Renal cortex interstitium (tissue), 11 donors: ENCODE measurements around the gene ADGRG3. TPM values are rescaled to one million over a fixed set of nuclear protein-coding genes. Genes with fewer than 3 reads are reported as not detected.
"Not testable (repeated sequence)": the region's sequence is repeated elsewhere in the genome, so short reads cannot be mapped to it uniquely, and the experiment has no call there.

Experiments
- DNase-seq, 11 donors: peaks; one replicate each; pipeline ENCODE4 v3.0.0-alpha.2; 2013; ENCODE audit warnings: low read depth in 9 of 11, low spot score in 4 of 11; ENCODE audit errors: extremely low read depth in 1 of 11
- polyA plus RNA-seq, 3 donors: library from polyadenylated mRNA; unstranded; fragments of 120-200 nt; gene quantifications; one replicate each; pipeline ENCODE4 v1.2.1, GENCODE V29; 2013; ENCODE audit not compliant: insufficient read length in 3 of 3

ADGRG3 gene
- polyA plus RNA-seq, 3 donors = 0.21 to 0.48 (median 0.27) TPM

- DNase-seq = not testable (repeated sequence)
These were observed 3.3 kb downstream of the ADGRG3 start for GRCh38 chr16:57671451-57671850.

- no peak for DNase-seq
These were observed 4.3 kb downstream of the ADGRG3 start for GRCh38 chr16:57672416-57672815.

- no peak for DNase-seq
These were observed 4.7 kb downstream of the ADGRG3 start for GRCh38 chr16:57672824-57673223.

- no peak for DNase-seq
These were observed 7.8 kb downstream of the ADGRG3 start for GRCh38 chr16:57675741-57676551.

DNA sequence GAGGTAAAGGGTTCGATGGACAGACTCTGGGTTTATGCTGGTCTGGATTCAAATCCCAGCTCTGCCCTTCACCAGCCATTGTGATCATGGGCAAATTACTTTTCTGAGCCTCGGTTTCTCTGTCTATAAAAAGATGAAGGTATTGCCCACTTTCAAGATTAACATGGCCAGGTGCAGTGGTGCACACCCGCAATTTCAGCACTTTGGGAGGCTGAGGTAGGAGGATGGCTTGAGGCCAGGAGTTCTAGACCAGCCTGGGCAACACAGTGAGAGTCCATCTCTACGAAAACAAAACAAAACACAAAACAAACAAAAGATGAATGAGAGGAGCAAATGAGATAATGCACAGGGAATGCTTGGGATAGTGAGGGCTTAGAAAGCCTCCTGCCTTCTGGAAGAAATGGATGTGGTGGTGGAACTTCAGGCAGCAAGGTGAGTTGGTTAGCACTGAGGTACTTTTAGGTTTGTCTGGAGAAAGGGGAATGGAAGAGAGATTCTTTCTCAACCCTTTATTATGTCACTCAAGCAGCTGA lies 8.5 kb downstream of the ADGRG3 start:
- DNase-seq = no peak

- DNase-seq = no peak
These were observed 9.7 kb downstream of the ADGRG3 start for GRCh38 chr16:57677622-57678369.

DNA sequence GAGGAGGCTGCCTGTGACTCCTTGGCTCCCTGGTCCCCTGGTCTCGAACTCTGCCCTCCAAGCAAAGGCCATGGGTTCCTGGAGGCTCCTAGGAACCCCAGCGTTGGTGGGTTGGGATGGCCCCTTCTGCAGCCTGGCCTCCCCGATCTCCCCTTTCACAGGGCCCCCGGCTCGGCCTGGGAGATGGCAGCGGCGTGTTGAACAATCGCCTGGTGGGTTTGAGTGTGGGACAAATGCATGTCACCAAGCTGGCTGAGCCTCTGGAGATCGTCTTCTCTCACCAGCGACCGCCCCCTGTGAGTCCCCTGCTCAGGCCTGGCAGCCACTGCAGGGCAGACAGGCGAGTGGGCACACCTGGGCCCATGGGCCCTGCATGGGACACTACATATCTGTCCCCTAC lies 10.9 kb downstream of the ADGRG3 start:
- no peak for DNase-seq

- DNase-seq = no peak
These were observed 11.8 kb downstream of the ADGRG3 start for GRCh38 chr16:57679767-57680482.

DNA sequence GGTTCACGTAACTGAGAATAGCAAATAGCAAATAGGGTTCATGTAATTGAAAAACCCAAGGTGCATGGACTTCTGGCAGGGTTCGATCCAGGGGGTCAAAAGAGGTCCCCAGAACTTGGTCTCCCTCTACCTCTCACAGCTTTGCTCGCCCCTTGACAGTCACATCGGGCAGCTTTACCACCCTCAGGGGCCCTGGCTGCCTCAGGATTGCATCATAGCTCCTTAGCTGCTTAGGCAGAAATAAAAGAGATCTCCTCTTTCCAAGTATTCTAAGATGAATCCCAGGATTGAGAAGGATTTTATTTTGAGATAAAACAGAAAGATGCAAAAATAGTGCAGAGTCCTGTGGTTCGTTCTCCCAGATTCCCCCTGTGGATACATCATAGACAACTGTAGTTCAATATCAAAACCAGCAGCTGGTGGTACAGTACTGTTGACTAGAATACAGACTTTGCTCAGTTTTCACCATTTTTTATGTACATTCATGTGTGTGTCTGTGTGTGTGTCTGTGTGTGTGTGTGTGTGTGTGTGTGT lies 12.8 kb downstream of the ADGRG3 start:
- DNase-seq = no peak

DNA sequence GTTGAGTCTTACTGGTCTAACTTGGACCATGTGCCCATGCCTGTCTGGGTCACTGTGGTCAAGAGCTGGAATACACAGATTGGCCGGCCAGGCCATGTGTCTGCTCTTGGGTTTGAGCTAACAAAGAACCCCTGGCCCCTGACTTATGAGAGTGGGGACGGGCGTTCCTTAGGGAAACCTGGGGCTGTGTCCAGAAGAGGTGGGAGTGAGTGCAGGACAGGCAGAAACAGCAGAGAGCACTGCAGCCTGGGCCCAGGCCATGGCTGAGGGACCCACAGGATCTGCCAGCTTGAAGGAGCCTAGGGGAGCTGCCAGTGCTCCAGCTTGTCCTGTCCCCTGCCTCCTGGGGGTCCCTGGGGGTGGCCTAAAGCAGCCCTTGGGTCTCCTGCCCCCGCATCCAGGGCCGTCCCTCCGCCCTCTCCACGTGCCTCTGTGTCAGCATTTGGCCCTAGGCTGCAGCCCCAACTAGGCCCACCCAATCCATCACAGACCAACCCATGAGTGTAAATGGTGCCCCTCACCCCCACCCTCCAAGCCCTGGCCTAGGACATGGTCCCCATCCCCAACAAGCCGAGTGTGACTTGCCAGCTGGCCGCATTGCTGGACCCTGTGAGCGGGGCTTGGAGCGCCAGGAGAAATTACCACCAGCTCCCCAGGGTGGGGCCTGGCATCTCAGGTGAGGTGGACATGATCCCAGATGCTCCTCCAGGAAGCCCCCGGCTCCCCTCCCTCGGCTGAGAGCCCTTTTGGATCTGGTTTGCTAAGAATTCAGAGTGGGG lies 14.0 kb downstream of the ADGRG3 start:
- no peak for DNase-seq

GRCh38 chr16:57682809-57683635 lies 14.9 kb downstream of the ADGRG3 start:
- DNase-seq = no peak

- no peak for DNase-seq
These were observed 15.8 kb downstream of the ADGRG3 start for GRCh38 chr16:57683636-57684545.

DNA sequence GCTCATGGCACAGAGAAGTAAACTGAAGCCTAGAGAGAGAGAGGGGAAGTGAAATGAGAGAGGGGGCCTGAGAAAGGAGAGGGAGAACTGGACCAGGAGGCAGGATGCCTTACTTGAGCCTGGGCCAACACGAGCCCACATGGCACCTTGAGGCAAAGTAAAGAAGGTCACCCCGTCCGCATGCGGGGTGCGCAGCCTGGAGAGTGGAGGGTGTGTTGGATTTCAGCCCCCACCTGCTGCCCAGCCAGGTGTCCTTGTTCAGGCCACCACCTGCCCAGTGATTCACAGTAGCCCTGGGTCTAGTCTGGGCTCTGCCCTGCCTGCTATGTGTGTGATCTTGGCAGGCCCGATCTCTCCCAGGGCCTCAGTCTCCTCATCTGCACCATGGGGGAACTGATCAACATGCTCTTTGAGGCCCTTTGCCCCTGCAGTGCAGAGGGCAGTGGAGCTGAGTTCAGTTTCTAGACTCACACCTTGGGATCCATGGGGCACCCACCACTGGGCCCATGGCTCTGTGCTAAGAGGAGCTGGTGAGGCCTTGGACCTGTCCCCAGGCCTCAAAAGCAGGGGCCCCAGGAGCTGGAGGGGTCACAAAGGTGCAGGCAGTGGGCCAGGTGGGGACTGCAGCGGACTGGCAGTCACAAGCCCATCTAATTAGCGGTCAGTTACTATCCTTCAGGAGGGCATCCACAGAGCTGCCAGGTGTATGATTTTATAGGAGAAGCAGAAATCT lies 16.7 kb downstream of the ADGRG3 start:
- no peak for DNase-seq

DNA sequence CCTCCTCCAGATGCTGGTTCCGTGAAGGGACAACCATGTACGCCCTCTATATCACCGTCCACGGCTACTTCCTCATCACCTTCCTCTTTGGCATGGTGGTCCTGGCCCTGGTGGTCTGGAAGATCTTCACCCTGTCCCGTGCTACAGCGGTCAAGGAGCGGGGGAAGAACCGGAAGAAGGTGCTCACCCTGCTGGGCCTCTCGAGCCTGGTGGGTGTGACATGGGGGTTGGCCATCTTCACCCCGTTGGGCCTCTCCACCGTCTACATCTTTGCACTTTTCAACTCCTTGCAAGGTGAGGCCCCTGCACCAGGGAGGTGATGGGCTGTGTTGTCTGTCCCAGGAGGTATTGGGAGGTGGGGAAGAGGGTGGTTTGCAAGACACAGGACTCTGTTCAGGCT lies 17.5 kb downstream of the ADGRG3 start:
- DNase-seq = no peak

GRCh38 chr16:57686577-57686976 lies 18.5 kb downstream of the ADGRG3 start:
- DNase-seq = no peak

DNA sequence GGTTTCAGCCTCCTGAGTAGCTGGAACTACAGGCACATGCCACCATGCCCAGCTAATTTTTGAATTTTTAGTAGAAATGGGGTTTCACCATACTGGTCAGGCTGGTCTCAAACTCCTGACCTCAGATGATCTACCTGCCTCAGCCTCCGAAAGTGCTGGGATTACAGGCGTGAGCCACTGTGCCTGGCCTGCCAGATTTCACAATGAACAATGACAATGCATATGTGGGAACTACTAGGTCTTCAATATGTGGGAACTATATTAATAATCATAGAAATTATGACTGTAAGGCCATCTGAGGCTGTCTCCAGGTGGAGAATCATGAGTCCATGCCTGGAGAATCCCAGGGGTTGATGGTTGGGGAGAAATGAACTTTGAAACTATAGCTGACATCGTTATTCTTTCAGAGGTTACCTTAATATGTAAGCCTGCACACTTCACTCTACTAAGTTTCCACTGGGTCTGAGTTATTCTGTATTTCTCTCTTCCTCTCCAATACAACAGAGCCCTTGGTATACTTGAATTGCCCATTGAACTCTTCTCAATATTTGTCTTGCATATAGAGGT lies 19.3 kb downstream of the ADGRG3 start:
- no peak for DNase-seq
